ENCODE measurements around the gene DDAH1. TPM values are rescaled to one million over a fixed set of nuclear protein-coding genes. Genes with fewer than 3 reads are reported as not detected.

DDAH1 gene
- total RNA-seq, 1 experiment from 2014 or later = 65.9 TPM

DNA sequence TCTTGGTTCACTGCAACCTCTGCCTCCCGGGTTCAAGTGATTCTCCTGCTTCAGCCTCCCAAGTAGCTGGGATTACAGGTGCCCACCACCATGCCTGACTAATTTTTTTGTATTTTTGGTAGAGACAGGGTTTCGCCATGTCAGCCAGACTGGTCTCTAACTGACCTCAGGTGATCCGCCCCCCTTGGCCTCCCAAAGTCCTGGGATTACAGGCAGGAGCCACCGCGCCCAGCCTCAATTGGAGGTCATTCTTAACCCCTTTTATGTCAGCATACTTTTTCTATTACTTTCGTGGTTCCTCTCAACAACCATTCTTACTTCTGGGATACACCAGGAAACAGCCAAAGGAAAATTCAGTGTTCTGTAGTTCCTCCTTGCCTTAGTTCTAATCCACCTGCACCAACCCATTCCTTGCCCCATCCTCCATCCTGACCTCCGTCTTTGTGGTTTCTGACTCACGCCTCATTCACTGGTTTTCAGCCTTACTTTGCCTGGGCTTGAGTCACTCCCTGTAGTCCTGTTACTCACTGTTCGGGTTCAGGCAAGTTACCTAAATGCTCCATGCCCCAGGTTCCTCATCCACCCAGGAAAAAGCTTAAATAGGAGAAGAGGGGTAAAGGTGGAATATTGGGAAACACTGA is 175.6 kb downstream of the DDAH1 start:
- ATAC-seq = peak; percentile 96
- Histone ChIP-seq H3K9me3 (ENCODE audit: low read length) (no peaks in the 10 kb centered on the region), H3K4me3 (ENCODE audit: low read length) (peak overlapping the region; percentile 38; the same call in 1 of the 2 replicates), H4K20me1 (ENCODE audit: low read length) (no peaks in the 10 kb centered on the region), H3K9ac (ENCODE audit: low read length) (peak overlapping the region; percentile 66), H3K4me2 (ENCODE audit: low read length) (peak overlapping the region; percentile 72), H3K27me3 (ENCODE audit: low read length) (no peaks in the 10 kb centered on the region), H3K27ac (ENCODE audit: low read length) (peak overlapping the region; percentile 95), H3K36me3 (ENCODE audit: low read depth, low read length) (no peaks in the 10 kb centered on the region), H2AFZ (ENCODE audit: low read length) (no peak overlapping the region), H3K4me1 (ENCODE audit: insufficient read depth, low read length) (peaks cover 56% of the 10 kb centered on the region), H3K79me2 (ENCODE audit: low read length) (peaks cover 15% of the 10 kb centered on the region), H3F3A (ENCODE audit: low read length, unreplicated experiment) (peaks cover 9% of the 10 kb centered on the region), H3K9me2 (replicated peaks; ENCODE audit: low read length) (no peaks in the 10 kb centered on the region)
- POLR2A ChIA-PET (ENCODE audit: unreplicated experiment) = interaction anchor here (0.7 kb wide), 1 partner anchor 13 kb away, joined by 4 read pairs; the partner anchor contains the start of gene BCL10
- intact Hi-C loops (cut with micrococcal nuclease) = loop anchor here (1.0 kb wide), 1 partner anchor 10 kb away; no protein-coding TSS in a partner anchor
- TF ChIP-seq EZH2 (IDR thresholded peaks at IDR 0.05; ENCODE audit: low read length, unreplicated experiment) = no peak
- TF ChIP-seq, protein P1, sequence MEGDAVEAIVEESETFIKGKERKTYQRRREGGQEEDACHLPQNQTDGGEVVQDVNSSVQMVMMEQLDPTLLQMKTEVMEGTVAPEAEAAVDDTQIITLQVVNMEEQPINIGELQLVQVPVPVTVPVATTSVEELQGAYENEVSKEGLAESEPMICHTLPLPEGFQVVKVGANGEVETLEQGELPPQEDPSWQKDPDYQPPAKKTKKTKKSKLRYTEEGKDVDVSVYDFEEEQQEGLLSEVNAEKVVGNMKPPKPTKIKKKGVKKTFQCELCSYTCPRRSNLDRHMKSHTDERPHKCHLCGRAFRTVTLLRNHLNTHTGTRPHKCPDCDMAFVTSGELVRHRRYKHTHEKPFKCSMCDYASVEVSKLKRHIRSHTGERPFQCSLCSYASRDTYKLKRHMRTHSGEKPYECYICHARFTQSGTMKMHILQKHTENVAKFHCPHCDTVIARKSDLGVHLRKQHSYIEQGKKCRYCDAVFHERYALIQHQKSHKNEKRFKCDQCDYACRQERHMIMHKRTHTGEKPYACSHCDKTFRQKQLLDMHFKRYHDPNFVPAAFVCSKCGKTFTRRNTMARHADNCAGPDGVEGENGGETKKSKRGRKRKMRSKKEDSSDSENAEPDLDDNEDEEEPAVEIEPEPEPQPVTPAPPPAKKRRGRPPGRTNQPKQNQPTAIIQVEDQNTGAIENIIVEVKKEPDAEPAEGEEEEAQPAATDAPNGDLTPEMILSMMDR (conservative IDR thresholded peaks at IDR 0.05; ENCODE audit: low read depth, low read length) = no peak
- no peak for TF ChIP-seq EZH2phosphoT487 (IDR thresholded peaks at IDR 0.05; ENCODE audit: borderline replicate concordance, low read length)
- CTCF ChIA-PET = interaction anchor here (0.6 kb wide), 1 partner anchor 404 kb away, joined by 7 read pairs; no protein-coding TSS in a partner anchor
- BruUV-seq (replicated peaks) = no TSS peak
- peak; percentile 97 for DNase-seq

DNA sequence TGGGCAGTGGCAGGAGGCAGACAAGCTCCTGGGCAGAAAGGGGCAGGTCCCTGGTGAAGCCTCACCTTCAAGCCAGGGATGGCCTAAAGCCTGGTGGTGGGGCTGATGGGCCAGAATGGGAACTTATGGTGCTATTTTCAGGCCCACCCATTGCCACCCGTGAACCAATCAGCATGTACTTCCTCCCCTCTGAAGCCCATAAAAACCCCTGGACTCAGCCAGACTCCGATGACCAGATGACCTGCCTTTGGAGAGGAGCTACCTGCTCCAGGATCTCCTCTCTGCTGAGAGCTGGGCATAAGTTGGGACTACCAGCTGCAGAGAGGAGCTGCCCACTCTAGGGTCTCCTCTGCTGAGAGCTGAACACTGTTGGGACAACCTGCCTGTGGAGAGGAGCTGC is 180.8 kb downstream of the DDAH1 start:
- ATAC-seq = no peak
- no peaks in the 10 kb centered on the region for H3K27me3 ChIP-seq (ENCODE audit: low read length)
- H3K27ac ChIP-seq (ENCODE audit: low read length) = no peak overlapping the region
- no peak overlapping the region for H3K9ac ChIP-seq (ENCODE audit: low read length)
- H3K9me2 ChIP-seq (replicated peaks; ENCODE audit: low read length) = no peaks in the 10 kb centered on the region
- H4K20me1 ChIP-seq (ENCODE audit: low read length) = no peaks in the 10 kb centered on the region
- TF ChIP-seq, protein P1 (conservative IDR thresholded peaks at IDR 0.05; ENCODE audit: low read depth, low read length) = no peak
- TF ChIP-seq EZH2phosphoT487 (IDR thresholded peaks at IDR 0.05; ENCODE audit: borderline replicate concordance, low read length) = no peak
- intact Hi-C loops (cut with micrococcal nuclease) = no loop called here
- no peaks in the 10 kb centered on the region for H3K36me3 ChIP-seq (ENCODE audit: low read depth, low read length)
- H3K79me2 ChIP-seq (ENCODE audit: low read length) = no peaks in the 10 kb centered on the region
- no TSS peak for BruUV-seq (replicated peaks)
- ChIA-PET POLR2A (ENCODE audit: unreplicated experiment) (no interaction called here), CTCF (no interaction called here)
- peaks cover 6% of the 10 kb centered on the region for H3F3A ChIP-seq (ENCODE audit: low read length, unreplicated experiment)
- no peak for DNase-seq
- no peaks in the 10 kb centered on the region for H3K9me3 ChIP-seq (ENCODE audit: low read length)
- H3K4me2 ChIP-seq (ENCODE audit: low read length) = no peak overlapping the region
- H3K4me1 ChIP-seq (ENCODE audit: insufficient read depth, low read length) = peaks cover 23% of the 10 kb centered on the region
- no peak overlapping the region for H2AFZ ChIP-seq (ENCODE audit: low read length)
- H3K4me3 ChIP-seq (ENCODE audit: low read length) = no peak overlapping the region

DNA sequence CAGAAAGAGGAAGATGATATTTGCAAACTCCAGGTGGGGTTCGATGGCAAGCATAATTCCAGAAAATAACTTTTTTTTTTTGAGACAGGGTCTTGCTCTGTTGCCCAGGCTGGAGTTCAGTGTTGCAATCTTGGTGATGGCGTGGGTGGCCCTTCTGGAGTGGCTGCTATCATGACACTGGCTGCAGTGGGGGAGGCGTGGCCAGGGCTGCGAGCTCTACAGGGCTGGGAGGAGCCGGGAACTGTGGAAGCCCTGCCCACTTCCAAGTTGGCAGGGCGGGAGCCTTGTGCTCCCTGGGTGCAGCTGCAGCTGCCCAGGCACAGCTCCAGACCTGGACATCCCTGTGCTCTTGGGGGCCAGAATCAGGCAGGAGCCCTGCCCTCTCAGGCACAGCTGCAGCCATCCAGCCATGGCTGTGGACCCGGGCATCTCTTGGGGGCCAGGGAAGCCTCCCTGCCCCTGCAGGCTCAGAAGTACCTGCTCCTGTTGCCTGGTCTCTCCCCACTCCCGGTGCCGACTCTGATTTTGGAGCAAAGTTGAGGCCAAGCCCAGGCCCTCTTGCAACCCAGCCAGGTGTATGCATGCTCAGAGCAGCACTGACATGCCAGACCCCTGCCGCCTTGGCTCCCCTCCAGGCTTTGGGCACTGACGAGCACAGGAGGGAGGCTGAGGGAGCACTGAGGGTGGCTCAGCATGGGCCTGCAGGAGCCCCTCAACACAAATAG is 181.3 kb downstream of the DDAH1 start:
- Histone ChIP-seq H3K36me3 (ENCODE audit: low read depth, low read length) (no peaks in the 10 kb centered on the region), H3K27me3 (ENCODE audit: low read length) (no peaks in the 10 kb centered on the region), H3K9ac (ENCODE audit: low read length) (no peak overlapping the region), H2AFZ (ENCODE audit: low read length) (no peak overlapping the region), H3K9me3 (ENCODE audit: low read length) (no peaks in the 10 kb centered on the region), H3K4me3 (ENCODE audit: low read length) (no peak overlapping the region), H3K4me1 (ENCODE audit: insufficient read depth, low read length) (peaks cover 21% of the 10 kb centered on the region), H3K27ac (ENCODE audit: low read length) (no peak overlapping the region), H3F3A (ENCODE audit: low read length, unreplicated experiment) (peaks cover 3% of the 10 kb centered on the region), H3K9me2 (replicated peaks; ENCODE audit: low read length) (no peaks in the 10 kb centered on the region), H3K4me2 (ENCODE audit: low read length) (no peak overlapping the region), H3K79me2 (ENCODE audit: low read length) (no peaks in the 10 kb centered on the region), H4K20me1 (ENCODE audit: low read length) (no peaks in the 10 kb centered on the region)
- ATAC-seq = no peak
- DNase-seq = no peak
- intact Hi-C loops (cut with micrococcal nuclease) = no loop called here
- no peak for TF ChIP-seq EZH2 (IDR thresholded peaks at IDR 0.05; ENCODE audit: low read length, unreplicated experiment)
- TF ChIP-seq, protein P1 (conservative IDR thresholded peaks at IDR 0.05; ENCODE audit: low read depth, low read length) = no peak
- no peak for TF ChIP-seq EZH2phosphoT487 (IDR thresholded peaks at IDR 0.05; ENCODE audit: borderline replicate concordance, low read length)
- POLR2A ChIA-PET (ENCODE audit: unreplicated experiment) = no interaction called here
- CTCF ChIA-PET = no interaction called here
- no TSS peak for BruUV-seq (replicated peaks)

Measured in PC-3 (cell line).